Airway epithelial cell (primary cell): ENCODE data around the gene LRRC14B. TPM values are rescaled to one million over a fixed set of nuclear protein-coding genes. Genes with fewer than 3 reads are reported as not detected.

Source experiments
- total RNA-seq: library from RNA; depleted of rRNA; stranded (reverse); fragments of >200 nt; gene quantifications from 2 replicates; pipeline ENCODE4 v1.2.3, GENCODE V29; 2015

LRRC14B gene
- total RNA-seq: not detected in 2 replicates

GRCh38 chr5:191036-191948, at the start of gene LRRC14B:
LRRC14B (plus strand) TSS chr5:191495; CDS start chr5:191539, 44 bp downstream.

GRCh38 chr5:217494-218456, 26.5 kb downstream of the LRRC14B start, which contains the start of the genes CCDC127 and SDHA:
CCDC127 (minus strand) TSS chr5:218153; CDS start chr5:216849, 1,304 bp downstream.
SDHA (plus strand) TSS chr5:218320; CDS start chr5:218356, 36 bp downstream.

Other genes starting within 250 kb of the LRRC14B start
- gene PLEKHG4B, start 99.3 kb upstream of the LRRC14B start, total RNA-seq: under 0.01 and 1.5 TPM in 2 replicates
- gene CCDC127, start 26.7 kb downstream of the LRRC14B start, total RNA-seq: 3.1 and 3.6 TPM in 2 replicates
- gene SDHA, start 26.8 kb downstream of the LRRC14B start, total RNA-seq: 91.5 and 93.1 TPM in 2 replicates
- gene PDCD6, start 80.2 kb downstream of the LRRC14B start, total RNA-seq: 98.7 and 106 TPM in 2 replicates
- gene AHRR, start 130.2 kb downstream of the LRRC14B start, total RNA-seq: 0.37 and 0.63 TPM in 2 replicates